NCI-H1694 (cell line): Measurements from ENCODE around the gene ARHGEF5.
"Not testable (repeated sequence)": the region's sequence is repeated elsewhere in the genome, so short reads cannot be mapped to it uniquely, and the experiment has no call there.

Experiments
- DNase-seq: peaks from one replicate; lab custom pipeline; 2025; lab: John Stamatoyannopoulos, UW

Gene ARHGEF5

DNA sequence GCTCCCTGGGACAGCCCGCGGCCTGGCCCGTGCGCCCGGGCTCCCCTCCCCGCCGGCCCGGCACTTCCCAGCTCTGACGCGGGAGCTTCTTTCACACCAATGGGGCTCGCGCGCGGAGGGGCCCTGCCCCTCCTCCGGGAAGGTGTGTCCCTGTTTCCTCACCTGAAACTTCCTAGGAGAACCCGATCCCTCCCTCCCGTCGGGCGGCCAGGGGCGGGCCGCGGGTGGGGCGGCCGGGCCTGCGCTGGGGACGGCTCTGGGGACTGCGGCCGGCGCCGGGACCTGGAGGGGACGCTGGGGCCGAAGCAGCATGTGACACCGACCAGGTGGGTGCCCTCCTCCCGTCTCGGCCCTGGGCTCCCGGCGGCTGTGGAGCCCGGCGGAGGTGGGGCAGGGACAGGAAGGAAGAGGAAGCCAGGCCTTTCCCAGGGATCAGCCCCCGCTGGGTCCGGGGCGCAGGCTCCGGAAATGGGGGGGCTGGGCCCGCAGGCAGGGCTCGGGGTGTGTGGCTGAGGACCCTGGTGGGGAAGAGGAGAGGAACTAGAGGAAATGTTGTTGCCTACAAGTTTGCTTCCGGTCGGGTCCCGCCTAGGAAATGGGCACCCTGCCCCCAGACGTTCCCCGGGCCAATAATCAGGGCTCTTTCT, at the start of gene ARHGEF5:
ARHGEF5 (plus strand) TSS at position 227 of the 647 bp plus-strand sequence. CDS start 7,268 bp downstream, outside the sequence.
- not testable (repeated sequence) for DNase-seq

DNA sequence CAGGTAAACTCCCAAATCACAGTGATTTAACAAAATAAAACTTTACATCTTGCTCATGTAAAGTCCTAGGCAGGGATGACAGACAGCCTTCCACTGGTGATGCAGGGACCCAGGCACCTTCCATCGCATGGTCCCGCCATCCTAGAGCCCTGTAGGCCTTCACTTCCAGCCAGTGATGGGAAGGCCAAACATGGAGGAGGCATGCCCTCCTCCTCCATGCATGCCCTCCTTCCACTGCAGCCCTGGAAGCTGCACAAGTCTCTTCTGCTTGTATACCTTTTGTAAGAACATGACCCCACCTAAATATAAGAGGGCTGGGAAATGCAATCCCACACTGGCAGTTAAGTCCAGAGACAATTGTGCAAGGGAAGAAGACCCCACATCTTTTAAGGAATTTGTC, 45.5 kb upstream of the ARHGEF5 start:
- not testable (repeated sequence) for DNase-seq

DNA sequence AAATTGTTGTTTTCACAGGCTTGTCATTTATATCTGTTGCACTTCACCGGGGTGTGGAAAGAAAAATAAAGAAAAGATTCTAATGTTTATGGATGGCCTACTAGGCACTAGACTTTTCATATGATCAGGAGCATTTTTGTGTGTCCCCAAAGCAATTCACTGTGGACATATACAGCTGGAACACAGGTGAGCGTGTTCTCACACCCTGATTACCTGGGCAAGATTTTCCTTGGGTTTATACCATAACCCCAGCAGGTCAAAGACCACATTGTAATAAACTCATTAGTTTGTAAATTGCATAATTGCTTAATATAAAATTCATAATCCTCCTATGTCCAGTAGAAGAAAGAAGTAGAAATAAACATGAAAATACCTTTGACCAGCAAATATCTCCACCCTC, 44.0 kb upstream of the ARHGEF5 start:
- DNase-seq: not testable (repeated sequence)

DNA sequence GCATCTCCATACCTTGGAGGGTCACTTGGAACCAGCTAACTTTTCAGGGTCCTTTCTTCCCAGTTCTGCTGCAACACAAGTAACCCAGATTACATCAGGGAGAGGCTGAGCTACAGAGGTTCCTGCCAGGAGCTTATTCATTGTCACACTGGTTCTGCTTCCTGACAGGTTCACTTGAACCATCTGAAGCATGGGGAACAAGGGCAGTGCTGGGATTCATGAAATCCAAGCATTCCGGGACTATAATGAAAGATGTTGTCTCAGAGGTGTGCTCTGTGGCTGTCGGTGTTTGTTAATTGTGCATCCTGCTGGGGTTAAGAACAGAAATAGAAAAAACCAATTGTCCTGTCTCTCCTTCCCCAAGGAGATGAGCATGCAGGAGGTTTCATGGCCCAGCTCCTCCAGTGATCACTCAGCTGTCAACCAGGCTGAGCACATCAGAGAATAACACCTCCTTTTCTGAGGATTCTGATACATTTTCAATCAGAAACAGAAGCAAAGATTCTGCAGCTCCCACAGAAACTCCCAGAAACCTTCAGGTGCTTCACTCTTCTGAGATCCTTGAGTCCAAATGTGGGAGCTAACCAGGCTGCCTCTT, 43.2 kb upstream of the ARHGEF5 start, which contains the start of gene OR2A1:
OR2A1 (plus strand) TSS at position 548 of the 598 bp plus-strand sequence. CDS start 5,706 bp downstream, outside the sequence.
- DNase-seq: not testable (repeated sequence)

DNA sequence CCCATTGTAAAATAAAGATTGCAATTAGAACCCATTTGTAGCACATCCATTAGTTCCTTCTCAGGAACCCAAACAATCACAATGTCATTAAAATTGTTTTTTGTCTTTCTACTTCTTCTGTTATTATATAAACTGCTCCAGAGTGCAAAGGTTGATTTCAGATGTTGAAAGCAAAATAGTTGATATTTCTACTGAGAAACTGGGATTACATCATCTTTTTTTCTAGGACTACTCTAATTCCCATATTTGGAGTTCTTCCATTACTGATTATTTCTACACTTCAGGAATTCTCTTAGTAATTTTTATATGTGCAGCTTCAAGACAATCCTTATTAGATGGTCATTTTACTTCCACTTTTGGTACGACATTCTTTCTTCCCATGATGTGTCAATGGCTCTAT, 37.7 kb upstream of the ARHGEF5 start:
- not testable (repeated sequence) for DNase-seq

DNA sequence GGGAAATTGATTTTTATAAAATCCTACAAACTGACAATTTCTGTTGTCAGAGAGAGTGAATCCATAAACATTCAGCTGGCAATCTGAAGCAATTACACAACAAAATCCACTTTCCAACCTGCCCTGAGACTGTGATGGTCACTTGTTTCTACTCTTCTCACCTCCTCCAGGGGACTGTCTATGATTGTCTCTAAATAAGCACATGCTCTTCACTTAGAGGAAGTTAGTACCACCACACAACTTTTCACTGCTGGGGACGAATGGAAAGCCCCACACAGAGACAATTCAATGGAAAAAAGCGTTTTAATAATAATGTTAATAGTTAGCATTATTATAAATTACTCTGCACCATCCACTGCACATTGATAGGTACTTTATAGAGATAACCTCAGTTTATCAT, 35.7 kb upstream of the ARHGEF5 start:
- DNase-seq: not testable (repeated sequence)

DNA sequence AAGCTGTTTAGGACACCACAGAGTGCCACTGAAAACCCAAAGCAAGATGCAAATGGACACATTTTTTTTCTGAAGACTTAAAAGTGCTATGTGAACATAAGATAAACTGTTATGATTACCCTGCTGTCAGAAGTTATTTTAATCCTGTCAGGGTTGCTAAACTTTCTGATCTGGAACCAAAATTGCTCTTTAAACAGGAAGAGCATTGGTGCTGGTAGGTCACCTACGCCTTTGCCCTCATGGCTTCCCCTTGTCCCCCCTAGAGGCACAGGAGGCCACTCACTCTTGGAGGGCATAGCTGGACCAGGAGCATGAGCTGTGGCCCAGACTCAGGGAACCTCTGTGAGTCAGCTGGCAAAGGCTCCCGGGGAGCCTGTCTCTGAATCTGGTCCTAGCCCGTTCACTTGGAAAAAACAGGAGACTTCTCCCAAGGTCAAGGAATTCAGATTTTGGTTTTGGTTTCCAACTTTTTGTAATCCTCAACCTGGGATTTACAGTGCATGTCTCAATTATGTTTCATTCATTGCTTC, 33.5 kb upstream of the ARHGEF5 start:
- not testable (repeated sequence) for DNase-seq

DNA sequence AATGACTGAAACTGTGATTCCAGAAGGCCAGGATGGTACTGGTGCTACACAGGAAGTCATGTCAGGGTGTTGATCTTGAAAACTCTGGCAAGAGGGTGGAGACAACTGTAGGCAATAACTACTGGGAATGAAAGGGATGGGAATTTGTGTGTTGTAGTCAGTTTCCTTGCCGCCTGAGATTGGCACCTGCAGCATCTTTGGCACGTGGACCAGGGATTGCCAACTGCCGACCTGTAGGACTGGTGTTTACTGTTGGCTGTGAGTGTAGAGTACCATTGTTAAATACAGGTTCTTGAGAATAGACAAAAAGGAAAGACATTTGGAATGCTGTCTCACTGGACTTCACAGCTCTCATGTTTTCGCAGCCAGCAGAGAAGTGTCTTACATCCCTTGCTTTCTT, 31.8 kb upstream of the ARHGEF5 start:
- DNase-seq: not testable (repeated sequence)

DNA sequence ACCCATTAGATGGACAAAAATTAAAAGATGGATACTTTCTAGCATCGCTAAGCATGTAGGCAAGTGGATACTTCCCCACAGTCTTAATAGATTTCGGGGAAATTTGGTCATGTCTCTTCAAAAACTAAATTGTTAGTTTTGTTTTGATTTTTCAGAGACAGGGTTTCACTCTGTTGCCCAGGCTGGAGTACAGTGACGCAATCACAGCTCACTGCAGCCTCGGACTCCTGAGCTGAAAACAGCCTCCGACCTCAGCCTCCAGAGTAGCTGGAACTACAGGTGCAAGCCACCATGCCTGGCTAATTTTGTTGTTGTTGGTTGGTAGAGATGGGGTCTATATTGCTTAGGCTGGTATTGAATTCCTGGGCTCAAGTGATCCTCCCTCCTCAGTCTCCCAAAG, 29.3 kb upstream of the ARHGEF5 start:
- not testable (repeated sequence) for DNase-seq

DNA sequence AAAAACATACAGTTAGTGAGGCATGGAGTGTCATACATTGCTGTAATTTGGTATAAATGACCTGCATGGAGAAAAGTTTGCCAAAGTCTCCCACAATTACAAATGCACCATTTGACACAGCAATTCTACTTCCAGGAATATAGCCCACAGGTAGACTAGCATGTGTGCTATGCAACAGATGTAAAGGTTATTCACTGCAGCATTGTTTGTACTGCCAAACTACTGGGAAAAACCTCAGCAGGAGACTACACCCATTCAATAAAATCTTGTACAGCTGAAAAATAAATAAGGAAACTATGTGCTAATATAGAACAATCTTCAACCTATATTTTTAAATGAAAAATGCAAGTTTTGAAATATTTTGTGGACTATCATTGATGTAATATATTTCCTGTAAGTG, 25.2 kb upstream of the ARHGEF5 start:
- not testable (repeated sequence) for DNase-seq

DNA sequence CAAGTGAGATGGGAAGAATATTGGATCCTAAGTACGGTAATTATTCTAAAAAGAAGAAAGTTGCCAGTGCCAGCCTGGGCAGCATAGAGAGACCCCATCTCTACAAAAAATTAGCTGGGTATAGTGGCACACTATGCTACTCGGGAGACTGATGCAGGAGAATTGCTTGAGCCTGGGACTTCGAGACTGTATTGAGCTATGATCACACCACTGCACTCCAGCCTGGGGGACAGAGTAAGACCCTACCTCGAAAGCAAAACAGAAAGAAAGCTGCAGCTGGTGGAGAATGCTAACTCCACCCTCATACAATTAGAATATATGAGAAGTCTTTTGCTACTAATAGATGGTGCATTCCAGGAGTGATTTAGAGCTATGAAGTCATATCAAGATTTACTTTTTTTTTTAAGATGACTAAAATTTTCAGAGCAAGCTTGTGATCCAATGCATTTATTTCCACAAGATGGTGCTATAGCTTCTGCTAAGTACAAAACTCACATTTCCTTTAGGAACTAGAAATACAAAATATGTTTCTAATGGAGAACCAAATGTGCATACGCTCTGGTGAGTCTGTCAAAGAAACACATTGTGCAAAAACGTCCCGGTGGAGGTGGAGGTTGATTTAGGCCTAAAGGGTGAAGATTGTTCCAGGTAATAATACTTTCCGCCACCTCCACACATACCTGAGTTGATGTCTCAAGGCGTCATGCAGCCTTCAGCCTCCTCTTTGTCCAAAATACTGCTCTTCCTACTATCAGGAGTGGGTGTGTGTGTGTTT, 23.8 kb upstream of the ARHGEF5 start:
- DNase-seq: not testable (repeated sequence)

DNA sequence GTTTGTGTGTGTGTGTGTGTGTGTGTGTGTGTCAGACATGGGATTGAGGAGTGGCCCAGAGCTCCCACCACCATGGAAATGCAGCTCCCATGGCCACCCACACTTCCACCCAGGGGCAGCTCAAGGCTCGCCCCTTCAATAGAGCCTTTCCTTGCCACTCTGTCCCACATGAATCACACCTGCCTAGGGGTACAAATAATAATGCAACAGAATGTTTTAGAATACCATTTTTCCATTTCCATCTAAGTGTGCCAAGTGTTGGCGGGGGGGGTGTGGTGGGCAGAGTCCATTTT, 23.3 kb upstream of the ARHGEF5 start:
- not testable (repeated sequence) for DNase-seq

DNA sequence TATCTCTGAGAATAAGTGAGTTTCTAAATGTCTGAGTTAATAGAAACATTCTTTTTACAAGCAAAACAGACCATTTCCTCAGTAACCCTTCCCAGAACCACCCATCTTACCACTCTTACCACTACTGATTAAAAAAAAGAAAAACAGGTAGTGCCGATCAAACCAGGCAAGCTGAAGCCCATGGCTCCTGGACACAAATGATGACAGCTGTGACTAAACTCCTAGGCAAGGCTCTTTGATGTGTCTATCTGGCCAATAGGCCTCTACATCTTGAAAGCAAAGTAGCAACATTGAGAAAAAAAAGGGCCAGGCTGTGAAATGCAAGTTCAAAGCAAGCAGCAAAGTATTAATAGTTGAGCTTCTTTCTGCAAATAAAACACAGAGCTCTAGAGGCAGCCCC, 6.6 kb upstream of the ARHGEF5 start:
- not testable (repeated sequence) for DNase-seq

DNA sequence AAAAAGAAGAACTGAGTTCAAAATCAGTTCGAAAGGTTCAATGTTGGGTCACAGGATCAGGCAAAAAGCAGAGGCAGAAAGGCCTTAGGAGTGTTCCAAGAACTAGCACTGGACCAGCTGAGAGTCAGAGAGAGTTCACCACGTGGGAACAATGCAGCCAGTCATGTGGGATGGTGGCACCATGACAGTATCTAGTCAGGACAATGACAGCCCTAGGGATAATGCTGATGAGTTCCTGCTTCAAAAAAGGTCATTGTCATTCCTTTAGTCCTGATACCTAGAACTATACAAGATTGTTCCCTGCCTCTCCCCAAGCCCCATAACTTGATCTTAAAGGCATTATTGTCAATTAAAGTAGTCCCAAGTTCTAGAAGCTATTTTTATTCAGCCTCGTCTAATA, 3.5 kb upstream of the ARHGEF5 start:
- not testable (repeated sequence) for DNase-seq

DNA sequence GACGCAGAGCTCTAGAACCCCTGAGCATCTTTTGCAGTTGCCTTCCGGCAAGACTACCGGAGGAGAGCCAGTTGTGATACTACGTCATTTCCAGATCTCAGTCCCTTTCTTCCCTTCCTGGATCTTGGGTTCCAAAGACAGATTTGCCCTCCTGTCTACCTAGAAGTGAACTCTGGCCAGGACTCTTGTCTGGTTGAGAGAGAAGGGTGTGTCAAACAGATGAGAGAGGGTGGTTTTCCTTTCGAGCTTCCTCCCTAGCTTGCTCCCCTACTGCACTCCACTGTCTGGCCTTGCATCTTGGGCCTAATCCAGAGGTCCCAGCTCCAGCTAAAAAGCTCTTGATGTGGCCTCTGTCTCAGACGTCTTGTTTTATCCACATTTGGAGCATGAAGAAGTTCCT, 983 bp downstream of the ARHGEF5 start:
- DNase-seq: not testable (repeated sequence)

DNA sequence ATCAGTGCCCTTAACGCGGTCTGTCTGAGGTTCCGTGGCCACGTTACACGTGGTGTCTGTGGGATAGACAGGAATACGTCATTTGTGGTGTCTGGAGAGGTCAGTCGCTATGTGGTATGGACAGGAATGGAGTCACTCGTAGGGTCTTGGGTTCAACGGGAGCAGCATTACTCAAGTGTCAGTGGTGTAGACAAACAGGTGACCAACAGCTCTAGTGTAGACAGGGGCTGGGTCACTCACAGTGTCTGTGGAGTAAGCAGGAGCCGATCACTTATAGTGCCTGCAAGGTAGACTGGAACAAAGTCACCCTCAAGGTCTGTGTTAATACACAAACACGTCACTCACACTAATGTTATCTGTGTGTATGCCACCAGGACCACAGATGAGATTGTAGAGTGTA, 1.7 kb downstream of the ARHGEF5 start:
- DNase-seq: not testable (repeated sequence)

DNA sequence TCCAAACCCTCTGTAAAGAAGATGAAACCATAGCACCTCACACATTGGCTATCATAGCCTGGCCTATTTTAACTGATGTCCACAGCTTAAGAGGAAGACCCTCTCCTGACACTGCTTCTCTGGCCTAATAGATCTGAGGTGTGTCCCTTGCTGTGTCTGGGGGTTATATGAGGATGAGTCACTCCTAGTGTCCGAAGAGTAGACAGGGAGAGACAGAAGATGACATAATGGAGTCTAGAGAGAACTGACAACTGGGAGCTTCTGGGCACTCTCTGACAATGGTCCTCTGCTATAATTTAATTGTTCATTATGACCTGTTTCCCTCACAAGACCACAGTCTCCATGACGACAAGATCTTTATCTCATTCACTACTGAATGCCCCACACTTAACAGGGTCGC, 6.9 kb downstream of the ARHGEF5 start:
- not testable (repeated sequence) for DNase-seq

DNA sequence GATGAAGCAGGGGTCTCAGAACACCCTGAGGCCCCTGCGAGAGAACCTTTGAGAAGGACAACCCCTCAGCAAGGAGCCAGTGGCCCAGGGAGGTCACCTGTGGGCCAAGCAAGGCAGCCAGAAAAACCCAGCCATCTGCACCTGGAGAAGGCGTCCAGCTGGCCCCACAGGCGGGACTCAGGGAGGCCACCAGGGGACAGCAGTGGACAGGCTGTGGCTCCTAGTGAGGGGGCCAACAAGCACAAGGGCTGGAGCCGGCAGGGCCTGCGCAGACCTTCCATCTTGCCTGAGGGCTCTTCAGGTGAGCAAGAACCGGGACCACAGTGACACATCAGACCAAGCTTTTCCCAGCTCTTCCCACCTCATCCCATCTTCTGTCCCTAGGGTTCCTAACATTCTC, 10.3 kb downstream of the ARHGEF5 start:
- not testable (repeated sequence) for DNase-seq

DNA sequence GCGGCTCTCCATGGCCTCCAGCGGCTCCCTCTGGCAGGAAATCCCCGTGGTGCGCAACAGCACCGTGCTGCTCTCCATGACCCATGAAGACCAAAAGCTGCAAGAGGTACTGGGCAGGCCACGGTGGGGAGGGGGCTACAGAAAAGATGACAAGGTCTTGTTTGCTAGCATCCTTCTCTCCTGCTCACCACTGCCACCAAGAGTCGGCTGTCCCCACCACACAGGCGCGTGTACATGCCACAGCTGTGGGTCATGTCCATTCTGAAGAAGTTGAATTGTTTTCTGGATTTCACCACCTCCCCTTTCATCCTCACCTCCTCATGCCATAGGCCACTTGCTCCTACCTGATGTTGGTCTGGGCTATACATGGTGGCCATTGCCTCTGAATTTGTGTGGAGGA, 12.0 kb downstream of the ARHGEF5 start:
- DNase-seq: not testable (repeated sequence)

DNA sequence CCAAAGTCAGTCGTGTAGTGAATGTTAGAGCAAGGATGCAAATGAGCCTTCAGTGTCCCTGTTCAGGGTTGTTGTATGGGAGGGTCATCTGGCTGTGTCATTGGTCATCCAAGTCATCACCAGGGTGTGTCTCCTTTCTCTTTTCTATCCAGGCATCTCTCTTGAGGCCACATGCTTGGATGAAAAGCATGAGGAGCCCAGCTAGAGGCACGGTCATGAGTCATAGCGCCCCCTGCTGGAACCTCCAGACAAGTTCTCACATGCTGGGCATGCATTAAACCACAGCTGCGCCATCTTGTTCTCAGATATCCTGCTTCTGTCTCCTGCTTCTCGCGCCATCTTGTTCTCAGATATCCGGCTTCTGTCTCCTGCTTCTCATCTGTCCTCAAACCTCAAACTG, 14.0 kb downstream of the ARHGEF5 start:
- DNase-seq: not testable (repeated sequence)

DNA sequence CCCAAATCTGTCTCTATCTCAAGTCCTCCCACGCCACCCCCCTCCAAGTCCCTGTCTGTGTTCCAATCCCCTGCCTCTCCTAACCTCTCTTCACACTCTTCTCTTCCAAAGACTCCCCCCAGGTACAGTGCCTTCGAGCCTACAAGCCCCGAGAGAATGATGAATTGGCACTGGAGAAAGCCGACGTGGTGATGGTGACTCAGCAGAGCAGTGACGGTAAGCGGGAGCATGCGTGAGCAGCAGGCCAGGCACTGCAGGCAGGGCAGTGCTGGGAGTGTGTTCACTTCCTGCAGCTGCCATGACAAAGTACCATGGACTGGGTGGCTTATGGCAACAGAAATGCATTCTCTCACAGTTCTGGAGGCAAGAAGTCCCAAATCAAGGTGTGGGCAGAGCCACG, 23.4 kb downstream of the ARHGEF5 start:
- no peak for DNase-seq

DNA sequence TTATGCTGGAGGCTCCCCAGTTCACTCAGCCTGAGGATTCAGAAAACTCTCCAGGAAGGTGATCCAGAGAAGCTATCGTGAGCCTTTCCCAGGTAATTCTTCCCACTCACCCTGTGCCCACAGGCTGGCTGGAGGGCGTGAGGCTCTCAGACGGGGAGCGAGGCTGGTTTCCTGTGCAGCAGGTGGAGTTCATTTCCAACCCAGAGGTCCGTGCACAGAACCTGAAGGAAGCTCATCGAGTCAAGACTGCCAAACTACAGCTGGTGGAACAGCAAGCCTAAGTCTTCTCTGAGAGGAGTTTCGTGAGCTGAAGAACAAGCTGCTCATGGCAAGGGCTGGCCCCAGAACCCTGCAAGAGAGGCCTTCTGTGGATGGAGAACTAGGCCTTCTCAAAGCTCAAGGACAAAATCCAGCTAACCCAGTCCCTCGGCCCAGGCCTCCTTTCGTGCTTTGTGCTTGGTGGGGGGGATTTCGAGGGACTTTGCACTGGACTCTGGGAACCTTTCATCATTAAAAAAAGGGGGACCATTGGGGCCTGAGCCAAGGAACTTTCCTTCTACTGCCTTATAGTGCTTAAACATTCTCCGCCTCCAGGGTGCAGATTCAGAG, 24.7 kb downstream of the ARHGEF5 start:
- DNase-seq: no peak
